HFF-Myc (cell line): Measurements from ENCODE around the gene MST1.

Source experiments
- DNase-seq: peaks from one replicate; pipeline ENCODE4 v3.0.0-alpha.2; 2011; ENCODE audit warnings: low read depth; ENCODE audit errors: extremely low read depth
- H3K4me3 ChIP-seq: replicated peaks from 2 replicates; pipeline ENCODE4 v1.5.1; 2011; ENCODE audit warnings: low read depth, mild to moderate bottlenecking, control low read depth, low read length
- CTCF ChIP-seq: IDR thresholded peaks from 2 replicates; pipeline ENCODE4 v1.5.1; 2012; ENCODE audit warnings: mild to moderate bottlenecking, low read depth, low read length, control low read depth; ENCODE audit errors: missing control alignments

The MST1 gene

GRCh38 chr3:49718858-49719213, 29.6 kb upstream of the MST1 start:
- TF ChIP-seq CTCF: no peak
- H3K4me3 ChIP-seq: peak overlapping the region; percentile 34
- no peak for DNase-seq

GRCh38 chr3:49717959-49718857, 28.9 kb upstream of the MST1 start:
- no peak overlapping the region for H3K4me3 ChIP-seq
- no peak for TF ChIP-seq CTCF
- no peak for DNase-seq

- no peak overlapping the region for H3K4me3 ChIP-seq
- no peak for TF ChIP-seq CTCF
- DNase-seq: no peak
Measured at GRCh38 chr3:49717211-49717958, 28.1 kb upstream of the MST1 start.

GRCh38 chr3:49716691-49717210, 27.5 kb upstream of the MST1 start:
- DNase-seq: no peak

GRCh38 chr3:49716169-49716568, 26.9 kb upstream of the MST1 start:
- no peak for DNase-seq
- no peak overlapping the region for H3K4me3 ChIP-seq
- no peak for TF ChIP-seq CTCF

More at GRCh38 chr3:49716691-49717210, 27.5 kb upstream of the MST1 start:
- no peak for TF ChIP-seq CTCF
- H3K4me3 ChIP-seq: no peak overlapping the region

GRCh38 chr3:49715611-49716121, 26.4 kb upstream of the MST1 start:
- no peak for DNase-seq
- no peak for TF ChIP-seq CTCF
- no peak overlapping the region for H3K4me3 ChIP-seq
